K562 (cell line): ENCODE results near the gene MYO1D.

ENCODE experiments used
- BMI1 ChIP-seq: fragments of 150-350 bp; IDR thresholded peaks from 2 replicates; pipeline ENCODE4 v1.6.1; 2014; ENCODE audit warnings: low read length
- CTCF ChIP-seq, 3 experiments: IDR thresholded peaks in 2 of 3; conservative IDR thresholded peaks in 1 of 3; 2 replicates each; pipeline ENCODE4 v1.5.1; 2011 to 2012; ENCODE audit warnings: low read length in 3 of 3, mild to moderate bottlenecking in 3 of 3, control low read depth in 2 of 3, improper control_type of control experiment in 1 of 3, inconsistent platforms in 1 of 3, low read depth in 1 of 3, mixed read lengths in 1 of 3, moderate library complexity in 1 of 3; ENCODE audit not compliant: insufficient read depth in 2 of 3
- POLR2AphosphoS5 ChIP-seq: IDR thresholded peaks from 2 replicates; pipeline ENCODE4 v1.6.1; 2011; ENCODE audit warnings: mild to moderate bottlenecking, low read depth, low read length, moderate library complexity; ENCODE audit not compliant: control insufficient read depth, insufficient read depth
- SMARCA4 ChIP-seq: fragments of 450-650 bp; IDR thresholded peaks from 2 replicates; pipeline ENCODE4 v1.6.1; 2016
- ZFP36 ChIP-seq: fragments of 150-350 bp; IDR thresholded peaks from 2 replicates; pipeline ENCODE4 v1.6.1; 2018; ENCODE audit warnings: low read length, low read depth; ENCODE audit not compliant: partially characterized antibody

- no peak for TF ChIP-seq BMI1
- TF ChIP-seq CTCF (IDR thresholded peaks at IDR 0.05 in 2 of 3, conservative IDR thresholded peaks at IDR 0.05 in 1 of 3; ENCODE audit: insufficient read depth in 2 of 3, low read depth in 1 of 3, low read length in 3 of 3): no peak
- TF ChIP-seq POLR2AphosphoS5: no peak
- TF ChIP-seq SMARCA4: no peak
- no peak for TF ChIP-seq ZFP36
These were observed 405.3 kb downstream of the MYO1D start for GRCh38 chr17:32471652-32472051.
